Mucosa of stomach (tissue), 1 donor: ENCODE results near the gene FNIP2.

Experiments
- H3K27me3 ChIP-seq: one replicate; pipeline ENCODE4 v1.7.0; 2013; ENCODE audit warnings: mild to moderate bottlenecking, low read length; ENCODE audit not compliant: control insufficient read depth, insufficient read depth
- H3K36me3 ChIP-seq: one replicate; pipeline ENCODE4 v1.7.0; 2013; ENCODE audit warnings: low read length; ENCODE audit not compliant: control insufficient read depth, insufficient read depth
- H3K4me1 ChIP-seq: one replicate; pipeline ENCODE4 v1.7.0; 2013; ENCODE audit warnings: mild to moderate bottlenecking, low read length; ENCODE audit not compliant: control insufficient read depth, insufficient read depth
- H3K4me3 ChIP-seq: one replicate; pipeline ENCODE4 v1.7.0; 2013; ENCODE audit warnings: low read length
- H3K9ac ChIP-seq: one replicate; pipeline ENCODE4 v1.7.0; 2013; ENCODE audit warnings: mild to moderate bottlenecking, low read length, moderate library complexity
- H3K9me3 ChIP-seq: one replicate; pipeline ENCODE4 v1.7.0; 2013; ENCODE audit warnings: mild to moderate bottlenecking, low read length, moderate library complexity; ENCODE audit not compliant: control insufficient read depth
- donor health status: Pancreatic carcinoma.

The FNIP2 gene

GRCh38 chr4:158811216-158811540 lies 42.4 kb downstream of the FNIP2 start:
- Histone ChIP-seq H3K9ac (no peak overlapping the region), H3K9me3 (no peaks in the 10 kb centered on the region), H3K4me1 (peaks cover 47% of the 10 kb centered on the region), H3K36me3 (no peaks in the 10 kb centered on the region), H3K27me3 (no peaks in the 10 kb centered on the region), H3K4me3 (no peak overlapping the region)

- Histone ChIP-seq H3K9ac (no peak overlapping the region), H3K36me3 (no peaks in the 10 kb centered on the region), H3K27me3 (no peaks in the 10 kb centered on the region), H3K9me3 (no peaks in the 10 kb centered on the region), H3K4me1 (peaks cover 42% of the 10 kb centered on the region), H3K4me3 (no peak overlapping the region)
Measured at GRCh38 chr4:158811704-158812103, 42.9 kb downstream of the FNIP2 start.

GRCh38 chr4:158812133-158812532 lies 43.3 kb downstream of the FNIP2 start:
- no peak overlapping the region for H3K9ac ChIP-seq
- H3K4me3 ChIP-seq = no peak overlapping the region
- peaks cover 46% of the 10 kb centered on the region for H3K4me1 ChIP-seq
- H3K36me3 ChIP-seq = no peaks in the 10 kb centered on the region
- H3K27me3 ChIP-seq = no peaks in the 10 kb centered on the region
- H3K9me3 ChIP-seq = no peaks in the 10 kb centered on the region

GRCh38 chr4:158812543-158812942 lies 43.7 kb downstream of the FNIP2 start:
- Histone ChIP-seq H3K4me1 (peaks cover 50% of the 10 kb centered on the region), H3K9ac (no peak overlapping the region), H3K9me3 (no peaks in the 10 kb centered on the region)

GRCh38 chr4:158813113-158813512 lies 44.3 kb downstream of the FNIP2 start:
- H3K9me3 ChIP-seq = no peaks in the 10 kb centered on the region
- H3K4me1 ChIP-seq = peaks cover 55% of the 10 kb centered on the region

More at GRCh38 chr4:158812543-158812942, 43.7 kb downstream of the FNIP2 start:
- Histone ChIP-seq H3K36me3 (no peaks in the 10 kb centered on the region), H3K27me3 (no peaks in the 10 kb centered on the region), H3K4me3 (no peak overlapping the region)

GRCh38 chr4:158814207-158814606 lies 45.4 kb downstream of the FNIP2 start:
- Histone ChIP-seq H3K9me3 (no peaks in the 10 kb centered on the region), H3K36me3 (no peaks in the 10 kb centered on the region), H3K4me1 (peaks cover 60% of the 10 kb centered on the region), H3K4me3 (no peak overlapping the region), H3K27me3 (no peaks in the 10 kb centered on the region), H3K9ac (no peak overlapping the region)

More at GRCh38 chr4:158813113-158813512, 44.3 kb downstream of the FNIP2 start:
- Histone ChIP-seq H3K36me3 (no peaks in the 10 kb centered on the region), H3K9ac (no peak overlapping the region), H3K27me3 (no peaks in the 10 kb centered on the region), H3K4me3 (no peak overlapping the region)

GRCh38 chr4:158814636-158815330 lies 46.0 kb downstream of the FNIP2 start:
- Histone ChIP-seq H3K27me3 (no peaks in the 10 kb centered on the region), H3K4me3 (no peak overlapping the region), H3K9ac (no peak overlapping the region), H3K9me3 (no peaks in the 10 kb centered on the region), H3K4me1 (peaks cover 65% of the 10 kb centered on the region), H3K36me3 (no peaks in the 10 kb centered on the region)

- Histone ChIP-seq H3K27me3 (no peaks in the 10 kb centered on the region), H3K9ac (no peak overlapping the region), H3K9me3 (no peaks in the 10 kb centered on the region), H3K4me3 (no peak overlapping the region), H3K4me1 (peaks cover 66% of the 10 kb centered on the region), H3K36me3 (no peaks in the 10 kb centered on the region)
Measured at GRCh38 chr4:158816955-158817354, 48.1 kb downstream of the FNIP2 start.

- H3K9me3 ChIP-seq = no peaks in the 10 kb centered on the region
- H3K9ac ChIP-seq = no peak overlapping the region
- H3K4me3 ChIP-seq = no peak overlapping the region
- peaks cover 58% of the 10 kb centered on the region for H3K4me1 ChIP-seq
- no peaks in the 10 kb centered on the region for H3K27me3 ChIP-seq
- no peaks in the 10 kb centered on the region for H3K36me3 ChIP-seq
Measured at GRCh38 chr4:158817562-158818296, 48.9 kb downstream of the FNIP2 start.

- H3K4me1 ChIP-seq = peaks cover 59% of the 10 kb centered on the region
- no peak overlapping the region for H3K9ac ChIP-seq
- no peaks in the 10 kb centered on the region for H3K36me3 ChIP-seq
- H3K4me3 ChIP-seq = no peak overlapping the region
- no peaks in the 10 kb centered on the region for H3K27me3 ChIP-seq
- no peaks in the 10 kb centered on the region for H3K9me3 ChIP-seq
Measured at GRCh38 chr4:158818560-158819140, 49.8 kb downstream of the FNIP2 start.

GRCh38 chr4:158819942-158820786 lies 51.3 kb downstream of the FNIP2 start:
- Histone ChIP-seq H3K27me3 (no peaks in the 10 kb centered on the region), H3K9me3 (no peaks in the 10 kb centered on the region), H3K4me1 (peaks cover 67% of the 10 kb centered on the region), H3K9ac (no peak overlapping the region), H3K36me3 (no peaks in the 10 kb centered on the region), H3K4me3 (no peak overlapping the region)
